Measurements from ENCODE around the gene RRH. TPM values are rescaled to one million over a fixed set of nuclear protein-coding genes. Genes with fewer than 3 reads are reported as not detected.

Gene RRH
- total RNA-seq, 2 donors from 2014 or later = 0.27 to 0.74 TPM

GRCh38 chr4:109887071-109887470 lies 59.3 kb downstream of the RRH start:
- no peak for DNase-seq (ENCODE audit: low spot score)
- H3K27ac ChIP-seq = no peak overlapping the region
- H3K36me3 ChIP-seq = no peaks in the 10 kb centered on the region
- no peak for TF ChIP-seq POLR2AphosphoS5 (IDR thresholded peaks at IDR 0.05)
- TF ChIP-seq CTCF (IDR thresholded peaks at IDR 0.05) = no peak
- TF ChIP-seq POLR2A (IDR thresholded peaks at IDR 0.05) = no peak
- intact Hi-C loops (cut with DNase I) = no loop called here
- no peak overlapping the region for H3K4me3 ChIP-seq
- no peaks in the 10 kb centered on the region for H3K9me3 ChIP-seq
- WGBS = 52% methylated on average over 6 of the region's 6 CpGs
- H3K27me3 ChIP-seq (replicated peaks; ENCODE audit: insufficient read depth) = no peaks in the 10 kb centered on the region
- H3K4me1 ChIP-seq (replicated peaks) = no peaks in the 10 kb centered on the region

GRCh38 chr4:109890076-109890475 lies 62.3 kb downstream of the RRH start:
- intact Hi-C loops (cut with DNase I) = no loop called here
- no peak overlapping the region for H3K27ac ChIP-seq
- H3K27me3 ChIP-seq (replicated peaks; ENCODE audit: insufficient read depth) = no peaks in the 10 kb centered on the region
- no peaks in the 10 kb centered on the region for H3K36me3 ChIP-seq
- no peak for TF ChIP-seq CTCF (IDR thresholded peaks at IDR 0.05)
- TF ChIP-seq POLR2A (IDR thresholded peaks at IDR 0.05) = no peak
- no peak for TF ChIP-seq POLR2AphosphoS5 (IDR thresholded peaks at IDR 0.05)
- no peaks in the 10 kb centered on the region for H3K9me3 ChIP-seq
- no peak overlapping the region for H3K4me3 ChIP-seq
- no peaks in the 10 kb centered on the region for H3K4me1 ChIP-seq (replicated peaks)
- DNase-seq (ENCODE audit: low spot score) = no peak

Other genes starting within 250 kb of the RRH start
- gene CASP6, start 124.5 kb upstream of the RRH start, total RNA-seq = 10 to 100 TPM; 17.6 to 37.0 TPM
- gene PLA2G12A, start 97.9 kb upstream of the RRH start, total RNA-seq = 100 to 1,000 TPM in 1 of 2 donors, 10 to 100 TPM in 1; 20.2 to 122 TPM
- 10 to 100 TPM in 1 of 2 donors, 1 to 10 TPM in 1; 4.9 to 28.0 TPM for gene CFI, start 26.0 kb upstream of the RRH start, total RNA-seq
- 1 to 10 TPM; 3.2 to 7.5 TPM for gene GAR1, start 12.2 kb upstream of the RRH start, total RNA-seq
- under 1 TPM; 0.11 to 0.27 TPM for gene LRIT3, start 20.1 kb downstream of the RRH start, total RNA-seq
- gene EGF, start 84.9 kb downstream of the RRH start, total RNA-seq = 1 to 10 TPM; 1.9 to 8.5 TPM

Measured in prostate gland (tissue), 2 donors.